8988T (cell line): ENCODE data around the gene OR5AU1.

Experiments used
- DNase-seq: peaks from one replicate; pipeline ENCODE4 v3.0.0; 2011

The OR5AU1 gene

GRCh38 chr14:21155963-21156362 lies at the start of gene OR5AU1:
Gene OR5AU1 (minus strand): TSS chr14:21156063. CDS start chr14:21155872, 191 bp downstream.
- no peak for DNase-seq

- no peak for DNase-seq
Observed at GRCh38 chr14:21205026-21205677, 49.3 kb upstream of the OR5AU1 start.

GRCh38 chr14:21204167-21205025 lies 48.5 kb upstream of the OR5AU1 start:
- no peak for DNase-seq

- DNase-seq, result no peak
Observed at GRCh38 chr14:21203470-21204166, 47.8 kb upstream of the OR5AU1 start.

GRCh38 chr14:21202463-21203358 lies 46.8 kb upstream of the OR5AU1 start:
- DNase-seq, result no peak

- DNase-seq, result no peak
Observed at GRCh38 chr14:21201732-21202462, 46.0 kb upstream of the OR5AU1 start.

GRCh38 chr14:21200752-21201461 lies 45.0 kb upstream of the OR5AU1 start:
- DNase-seq, result no peak

- DNase-seq, result no peak
Observed at GRCh38 chr14:21199611-21200560, 44.0 kb upstream of the OR5AU1 start.

- no peak for DNase-seq
Observed at GRCh38 chr14:21197418-21198205, 41.7 kb upstream of the OR5AU1 start.

GRCh38 chr14:21194597-21194996 lies 38.7 kb upstream of the OR5AU1 start:
- DNase-seq, result no peak

- no peak for DNase-seq
Observed at GRCh38 chr14:21192875-21193535, 37.1 kb upstream of the OR5AU1 start.

GRCh38 chr14:21192447-21192822 lies 36.6 kb upstream of the OR5AU1 start:
- DNase-seq, result no peak

GRCh38 chr14:21191809-21192446 lies 36.1 kb upstream of the OR5AU1 start:
- DNase-seq, result peak; percentile 13

- DNase-seq, result no peak
Observed at GRCh38 chr14:21191261-21191808, 35.5 kb upstream of the OR5AU1 start.

GRCh38 chr14:21185491-21185890 lies 29.6 kb upstream of the OR5AU1 start:
- DNase-seq, result no peak

GRCh38 chr14:21184254-21184653 lies 28.4 kb upstream of the OR5AU1 start:
- DNase-seq, result no peak

GRCh38 chr14:21182166-21182565 lies 26.3 kb upstream of the OR5AU1 start:
- no peak for DNase-seq

GRCh38 chr14:21171128-21171527 lies 15.3 kb upstream of the OR5AU1 start:
- no peak for DNase-seq
